Mammary epithelial cell (primary cell): ENCODE measurements around the gene LRRC32.

ENCODE experiments used
- CTCF ChIP-seq, 2 donors: IDR thresholded peaks in 1 of 2; conservative IDR thresholded peaks in 1 of 2; 2 replicates each; pipeline ENCODE4 v1.5.1; 2011 to 2012; ENCODE audit warnings: inconsistent platforms in 2 of 2, low read length in 2 of 2, mild to moderate bottlenecking in 2 of 2, control low read depth in 1 of 2, low read depth in 1 of 2; ENCODE audit not compliant: insufficient read depth in 1 of 2; ENCODE audit errors: extremely low read depth in 1 of 2
- EZH2 ChIP-seq: IDR thresholded peaks from 2 replicates; pipeline ENCODE4 v1.6.1; 2012; ENCODE audit warnings: low read length, inconsistent platforms, borderline replicate concordance

GRCh38 chr11:76634886-76635285, 35.7 kb downstream of the LRRC32 start:
- TF ChIP-seq CTCF (conservative IDR thresholded peaks at IDR 0.05 in 1 of 2, IDR thresholded peaks at IDR 0.05 in 1 of 2; ENCODE audit: extremely low read depth in 1 of 2, insufficient read depth in 1 of 2, low read depth in 1 of 2, low read length in 2 of 2) (no peak), EZH2 (no peak)
